GM18526 (cell line): Measurements from ENCODE around the gene SKI.

ENCODE experiments used
- POLR2A ChIP-seq: IDR thresholded peaks from 3 replicates; pipeline ENCODE4 v1.6.1; 2011; ENCODE audit not compliant: insufficient read length; ENCODE audit errors: extremely low read depth

SKI gene

DNA sequence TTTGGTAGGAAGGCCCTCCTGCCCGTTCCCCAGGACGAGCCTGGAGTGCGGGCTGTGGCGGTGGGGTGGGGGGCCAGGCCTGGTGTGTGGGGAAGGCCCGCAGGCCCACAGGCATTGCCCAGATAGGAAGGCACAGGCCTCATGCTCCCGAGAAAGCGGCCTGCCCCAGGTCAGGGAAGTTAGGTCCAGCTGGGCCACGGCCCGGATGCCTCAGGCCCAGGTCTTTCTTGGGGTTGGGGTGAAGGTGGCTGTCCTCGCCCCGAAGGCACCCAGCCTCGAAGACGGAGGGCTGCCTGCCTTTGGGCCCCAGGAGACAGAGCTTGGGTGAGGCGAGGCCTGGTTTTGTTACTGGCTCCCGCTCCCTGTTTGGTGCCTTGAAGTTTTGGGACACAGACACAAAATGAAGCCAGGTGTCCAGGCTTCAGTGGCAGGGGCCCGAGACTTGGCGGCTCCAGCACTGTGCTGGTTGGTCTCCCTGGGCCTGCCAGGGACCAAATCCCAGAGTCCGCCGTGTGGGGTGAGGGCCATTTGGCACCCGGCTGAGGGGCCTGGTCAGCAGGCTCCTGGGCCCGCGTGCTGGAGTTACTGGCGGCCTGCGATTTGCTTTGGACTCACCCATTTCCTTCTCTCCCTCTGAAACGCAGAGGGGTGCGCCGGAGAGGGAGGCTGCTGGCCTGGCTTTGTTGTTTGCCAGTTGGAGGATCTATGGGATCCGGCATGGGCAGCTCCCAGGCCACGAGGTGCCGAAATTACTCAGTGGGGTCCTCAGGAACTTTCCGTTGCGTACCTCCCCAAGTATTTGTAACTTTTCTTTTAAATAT lies 2.0 kb downstream of the SKI start:
- no peak for TF ChIP-seq POLR2A

DNA sequence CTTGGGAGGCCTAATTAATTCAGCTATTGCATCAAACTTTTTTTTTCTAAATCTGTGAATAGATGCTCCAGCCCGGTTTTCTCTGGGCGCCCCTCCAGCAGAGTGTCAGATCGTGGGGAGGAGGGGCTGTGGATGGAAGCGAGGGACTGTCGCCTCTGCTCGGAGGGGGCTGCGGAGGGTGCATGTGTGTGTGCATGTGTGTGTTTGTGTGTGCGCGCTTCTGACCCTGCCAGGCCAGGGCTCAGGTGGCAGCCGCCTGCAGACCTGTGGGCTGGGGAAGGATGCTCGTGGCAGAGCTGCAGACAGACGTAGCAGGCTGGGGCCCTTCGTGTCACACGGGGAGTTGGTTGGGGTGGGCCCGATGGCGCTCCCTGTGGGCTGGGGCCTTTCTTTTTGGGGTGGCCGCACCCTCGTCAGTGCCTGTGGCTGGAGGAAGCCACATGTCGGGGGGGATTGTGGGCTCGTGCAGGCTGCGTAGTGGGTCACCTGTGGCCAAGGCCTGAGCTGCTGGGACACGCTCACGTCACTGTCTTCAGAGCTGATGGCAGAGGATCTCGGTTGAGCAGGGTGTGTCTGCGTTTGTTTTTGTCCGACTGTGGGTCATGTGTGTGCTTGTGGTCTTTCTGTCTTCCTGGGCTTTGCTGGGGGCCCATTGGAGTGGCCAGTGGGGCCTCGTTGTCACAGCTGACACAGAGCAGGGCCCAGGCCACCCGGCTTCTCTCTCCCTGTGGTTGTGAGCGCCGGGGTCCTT lies 2.8 kb downstream of the SKI start:
- no peak for TF ChIP-seq POLR2A

DNA sequence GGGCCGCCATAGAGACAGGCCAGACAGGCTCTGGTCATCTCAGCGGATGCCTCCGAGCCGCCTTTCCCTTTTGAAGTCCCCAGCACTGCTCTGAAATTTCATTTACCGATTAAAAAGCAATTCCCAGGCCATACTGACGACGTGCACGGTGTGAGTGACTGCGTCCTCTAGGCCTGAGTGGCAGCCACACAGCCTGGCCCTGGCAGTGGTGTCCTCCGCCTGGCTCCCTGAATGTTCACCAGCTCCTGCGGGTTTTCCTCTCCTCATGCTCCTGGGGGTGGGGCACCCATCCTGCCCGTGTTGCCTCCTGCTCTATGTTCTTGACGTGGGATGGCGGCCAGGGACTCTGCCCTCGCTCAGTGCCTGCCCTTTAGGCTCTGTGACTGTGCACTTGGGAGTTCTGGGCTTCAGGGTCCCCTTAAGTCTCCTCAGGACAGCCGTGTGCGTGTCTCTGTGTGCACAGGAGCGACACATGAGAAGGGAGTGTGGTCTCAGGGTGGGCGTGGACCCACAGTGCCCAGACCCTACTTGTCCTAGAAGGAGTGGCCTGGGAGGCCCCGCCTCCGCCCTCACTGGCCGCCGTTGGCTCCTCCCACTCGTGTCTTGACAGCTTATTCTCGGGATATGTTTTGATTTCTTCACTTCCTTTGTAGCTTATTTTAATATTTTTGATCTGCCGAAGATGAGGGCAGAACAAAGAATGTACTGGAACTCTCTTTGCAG lies 3.6 kb downstream of the SKI start:
- no peak for TF ChIP-seq POLR2A

DNA sequence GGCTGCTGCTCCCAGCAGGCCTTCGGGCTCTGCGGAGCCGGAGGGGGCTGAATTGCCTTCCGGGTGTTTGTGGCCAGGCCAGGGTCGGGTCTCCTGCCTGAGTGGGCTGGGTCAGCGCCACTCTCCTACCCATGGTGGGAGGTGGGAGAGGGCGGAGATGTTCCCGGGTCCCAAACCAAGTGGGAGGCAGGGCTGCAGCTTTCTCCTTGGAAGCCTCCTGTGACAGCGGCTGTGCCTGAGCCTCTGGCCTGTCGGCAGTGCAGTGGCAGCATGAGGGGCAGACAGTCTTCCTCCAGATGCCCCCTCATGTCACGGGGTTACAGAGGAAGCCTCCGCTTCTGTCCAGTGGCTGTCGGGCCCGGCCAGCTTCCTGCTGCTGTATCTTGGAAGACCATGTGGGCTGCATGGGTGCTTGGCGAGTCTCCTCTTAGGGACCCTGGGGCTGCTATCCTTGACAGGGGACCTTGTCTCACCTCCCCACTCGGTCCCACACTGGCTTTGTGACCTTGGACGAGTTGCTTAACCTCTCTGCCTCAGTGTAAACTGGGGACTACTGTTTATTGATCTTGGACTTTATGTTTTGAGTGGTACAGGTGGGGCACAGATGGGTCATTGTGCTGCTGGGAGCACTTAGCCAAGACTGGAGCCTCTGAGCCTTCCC lies 4.3 kb downstream of the SKI start:
- no peak for TF ChIP-seq POLR2A

DNA sequence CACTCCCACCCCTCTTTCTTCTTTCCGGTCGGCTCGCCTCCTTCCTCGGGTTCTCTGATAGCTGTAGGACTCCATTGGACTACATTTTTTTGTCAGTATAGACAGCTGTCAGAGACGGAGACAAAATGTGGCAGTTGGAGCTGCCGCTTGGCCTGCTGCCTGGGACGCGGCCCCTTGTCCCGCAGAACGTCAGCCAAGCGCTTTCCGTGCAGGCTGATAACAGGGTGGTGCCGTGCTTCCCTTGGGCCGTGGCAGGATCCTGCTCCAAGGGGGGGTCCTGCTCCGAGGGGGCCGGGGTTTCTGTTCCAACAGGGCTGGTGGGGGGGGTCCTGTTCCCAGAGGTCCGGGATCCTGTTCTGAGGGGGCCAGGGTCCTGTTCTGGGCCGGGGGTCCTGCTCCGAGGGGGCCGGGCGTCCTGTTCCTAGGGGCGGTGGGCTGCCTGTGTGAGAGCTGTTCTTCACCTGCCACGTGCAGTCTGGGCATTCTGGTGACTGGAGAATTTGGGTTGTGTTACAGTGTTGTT lies 4.9 kb downstream of the SKI start:
- no peak for TF ChIP-seq POLR2A

DNA sequence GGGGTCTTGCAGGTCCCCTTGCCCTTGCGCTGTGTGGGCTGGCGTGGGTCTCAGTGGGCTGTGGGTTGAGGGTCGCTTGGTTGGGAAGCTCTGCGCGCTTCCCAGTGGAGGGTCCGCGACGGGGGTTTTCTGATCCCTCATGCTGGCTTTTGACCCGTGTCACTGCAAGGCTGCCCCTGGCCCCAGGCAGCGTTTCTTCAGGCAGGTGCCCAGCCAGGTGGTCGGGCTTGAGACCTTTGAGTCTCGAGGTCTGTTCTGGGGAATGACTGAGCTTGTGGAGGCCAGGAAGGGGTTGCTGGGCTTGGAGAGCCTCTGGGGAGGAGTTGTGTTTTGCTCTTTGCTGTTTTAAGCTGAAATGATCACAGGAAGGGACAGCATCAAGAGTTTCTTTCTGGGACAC lies 5.3 kb downstream of the SKI start:
- TF ChIP-seq POLR2A, result no peak

DNA sequence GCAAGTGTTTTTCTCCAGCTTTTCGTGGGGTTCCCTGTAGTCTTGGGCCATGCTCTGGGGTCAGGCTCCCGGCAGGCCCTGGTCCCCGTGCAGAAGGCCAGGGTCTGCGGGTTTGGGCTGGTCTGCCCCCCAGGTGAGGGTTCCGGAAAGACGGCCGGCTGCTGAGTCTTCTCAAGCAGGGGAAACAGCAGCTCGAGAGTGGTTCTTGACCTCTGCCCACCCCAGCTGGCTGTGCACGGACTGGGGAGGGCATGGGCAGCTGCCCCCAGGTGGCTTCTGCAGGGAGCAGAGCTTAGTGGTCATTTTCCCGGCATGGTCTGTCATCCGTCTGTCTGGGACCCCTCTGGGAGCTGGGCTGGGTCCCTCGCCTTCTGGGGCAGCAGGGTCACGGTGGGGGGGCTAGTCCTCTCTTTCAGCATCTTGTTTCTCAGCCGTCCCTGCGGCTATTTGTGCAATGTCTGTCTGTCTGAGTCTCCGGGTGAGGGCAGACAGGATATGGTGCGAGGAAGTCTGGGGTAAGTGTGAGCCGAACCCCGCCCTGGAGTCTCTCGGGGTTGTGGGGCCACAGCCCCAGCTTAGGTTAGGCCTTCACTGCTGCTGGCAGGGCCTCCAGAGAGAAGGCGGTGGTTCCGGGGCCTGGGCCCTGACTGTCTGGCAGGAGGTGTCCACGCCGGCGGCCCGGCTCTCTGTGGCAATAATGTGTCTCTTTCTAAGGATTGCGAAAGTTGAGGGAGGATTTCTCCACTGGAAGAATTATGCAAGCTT lies 6.1 kb downstream of the SKI start:
- TF ChIP-seq POLR2A, result no peak

DNA sequence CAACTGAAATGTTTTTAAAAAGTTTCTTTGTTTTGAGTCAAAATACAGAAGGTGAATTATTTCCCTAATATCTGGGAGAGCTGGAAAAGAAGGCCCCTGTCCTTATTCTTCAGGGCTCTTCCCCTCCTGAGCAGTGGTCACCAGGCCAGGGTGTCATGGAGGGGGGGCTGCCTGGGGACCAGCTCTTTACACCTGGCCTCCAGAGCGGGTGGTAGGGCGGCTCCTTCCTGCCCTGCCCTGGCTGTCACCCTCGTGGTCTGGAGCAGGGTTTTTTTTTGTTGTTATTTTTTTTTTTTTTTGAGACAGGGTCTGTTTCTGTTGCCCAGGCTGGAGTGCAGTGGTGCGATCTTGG lies 6.6 kb downstream of the SKI start:
- no peak for TF ChIP-seq POLR2A

DNA sequence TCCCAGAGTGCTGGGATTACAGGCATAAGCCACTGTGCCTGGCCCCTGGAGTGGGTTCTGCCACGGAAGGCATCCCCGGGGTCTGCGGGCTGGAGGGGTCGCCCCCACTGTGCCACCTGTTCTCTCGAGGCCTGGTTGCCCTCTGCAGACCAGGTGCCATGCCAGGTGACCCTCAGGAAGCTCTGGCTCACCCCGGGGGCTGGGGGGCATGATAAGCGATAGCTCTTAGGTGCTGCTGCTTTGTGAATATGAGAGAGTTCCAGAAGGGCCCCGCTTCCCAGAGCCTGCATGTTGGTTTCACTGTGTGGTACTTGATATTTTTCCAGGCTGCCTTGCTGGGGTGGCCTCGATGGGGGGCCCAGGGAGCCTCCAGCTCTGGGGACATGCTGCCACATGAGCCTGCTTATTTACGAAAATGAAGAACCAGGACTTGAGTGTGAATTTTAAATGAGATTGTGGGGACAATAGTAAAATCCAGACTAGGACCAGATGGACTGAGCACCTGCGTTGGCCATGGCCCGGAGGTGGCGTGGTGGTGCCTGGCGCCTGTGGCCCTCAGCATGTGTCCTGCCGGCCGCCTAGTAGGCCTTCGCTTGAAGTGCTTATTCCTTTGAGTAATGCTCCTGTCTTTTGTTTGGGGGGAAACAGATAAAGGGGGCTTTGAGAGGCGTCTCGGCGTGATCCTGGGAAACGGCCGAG lies 7.3 kb downstream of the SKI start:
- TF ChIP-seq POLR2A, result no peak

DNA sequence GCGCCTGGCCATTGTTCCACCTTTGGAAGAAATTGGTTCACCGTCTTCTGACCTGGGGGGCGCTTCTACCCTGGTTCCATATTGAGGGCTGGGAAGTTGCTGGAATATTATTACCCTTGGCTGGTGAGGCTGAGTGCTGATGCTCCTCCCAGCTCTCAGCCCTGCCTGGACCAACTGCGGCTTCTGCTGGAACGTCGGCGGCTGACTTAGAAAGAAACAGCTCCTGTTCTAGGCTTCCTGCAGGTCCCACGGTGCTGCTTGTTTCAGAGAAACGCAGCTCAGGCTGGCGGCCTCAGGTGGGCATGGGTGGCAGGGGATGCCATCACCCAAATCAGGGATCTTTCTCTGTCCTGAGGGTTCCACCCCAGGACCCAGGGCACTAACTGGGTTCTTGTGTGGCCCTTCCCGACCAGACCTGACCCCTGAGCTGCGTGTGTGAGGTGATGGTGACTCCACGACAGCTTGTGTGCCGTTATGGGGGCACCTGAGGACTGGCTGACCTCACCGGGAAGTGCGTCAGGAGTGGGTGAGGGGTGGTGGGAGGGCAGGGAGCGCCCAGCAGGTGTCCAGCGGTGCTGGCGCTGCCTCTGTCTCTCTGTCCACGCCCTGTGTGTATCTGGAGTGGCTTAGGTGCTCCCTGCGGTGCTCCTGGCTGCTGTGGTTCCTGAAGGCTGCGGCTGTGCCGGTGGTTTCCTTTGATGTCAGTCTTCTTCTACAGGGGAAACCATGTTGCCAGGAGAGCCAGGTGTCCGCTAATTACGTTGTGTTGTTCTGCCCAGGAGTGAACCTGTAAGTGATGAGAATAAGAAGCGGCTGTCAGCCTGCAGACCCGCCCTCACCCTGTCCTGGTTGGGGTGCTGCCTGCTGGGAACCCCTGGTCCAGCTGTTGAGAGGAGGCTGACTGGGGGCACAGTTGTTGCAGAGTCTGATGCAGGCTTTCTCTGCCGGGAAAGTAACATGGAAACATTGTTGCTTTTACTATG lies 8.9 kb downstream of the SKI start:
- TF ChIP-seq POLR2A, result no peak

DNA sequence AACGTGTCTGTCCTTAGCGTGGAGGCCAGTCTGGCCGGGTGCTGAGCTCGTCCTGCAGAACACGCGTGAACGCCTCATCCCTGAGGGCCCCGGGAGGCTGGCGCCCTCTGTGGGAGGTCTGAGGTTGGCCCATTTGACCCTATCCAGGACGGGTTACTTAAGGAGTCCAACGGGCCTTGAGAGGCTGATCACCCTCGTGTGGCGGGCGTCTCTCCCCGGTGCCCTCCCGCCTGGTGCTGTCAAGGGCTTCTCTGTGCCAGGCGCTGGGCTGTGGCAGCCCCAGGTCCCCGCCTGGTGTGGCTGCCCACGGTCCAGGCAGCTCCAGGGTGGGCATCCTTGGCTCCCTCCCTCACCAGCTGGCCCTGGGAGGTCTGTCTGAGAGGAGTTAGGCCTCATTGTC lies 9.7 kb downstream of the SKI start:
- no peak for TF ChIP-seq POLR2A

DNA sequence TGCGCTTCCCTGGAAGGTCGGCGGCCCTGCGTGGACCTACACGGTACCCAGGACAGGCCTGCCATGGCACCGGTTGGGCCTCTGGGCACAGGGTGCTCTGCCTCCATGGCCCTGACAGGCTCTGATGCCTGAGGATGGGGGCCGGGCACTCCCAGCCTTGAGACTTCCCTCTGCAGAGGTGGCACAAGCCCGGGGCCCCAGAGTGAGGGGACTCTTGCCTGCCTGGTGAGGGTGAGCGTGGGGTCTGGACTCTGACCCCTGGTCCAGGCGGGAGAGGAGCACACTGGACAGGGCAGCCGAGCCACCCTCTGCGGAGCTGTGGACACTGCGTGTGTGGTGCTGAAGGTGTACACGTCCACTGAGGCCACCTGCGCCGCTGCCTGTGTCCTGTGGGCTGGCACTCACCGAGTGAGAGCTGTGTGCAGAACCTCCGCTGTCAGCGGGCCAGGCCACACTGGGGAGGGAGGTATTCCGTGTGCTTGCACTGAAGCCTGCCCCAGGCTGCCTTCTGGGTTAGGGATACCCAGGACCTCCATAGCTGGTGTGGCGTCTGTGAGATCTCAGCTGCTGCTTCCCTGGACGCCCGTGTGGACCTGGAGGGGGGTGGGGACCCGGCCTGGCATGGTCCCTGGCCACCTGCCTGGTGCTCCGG lies 10.4 kb downstream of the SKI start:
- no peak for TF ChIP-seq POLR2A
